Pancreas (tissue), 10 donors: ENCODE data around the gene SPTB. TPM values are rescaled to one million over a fixed set of nuclear protein-coding genes. Genes with fewer than 3 reads are reported as not detected.

Experiments used
- ATAC-seq, 4 donors: fragments of 200-7000 bp; cut with Tn5 transposase; one replicate each; pipeline versions ENCODE4 v1.8.0 to v1.9.1; 2020; ENCODE audit warnings: mild to moderate bottlenecking in 4 of 4, moderate library complexity in 4 of 4
- DNase-seq, 6 donors: peaks; one replicate each; pipeline ENCODE4 v3.0.0-alpha.2; 2020
- FAIRE-seq: peaks from 2 replicates; lab custom pipeline; 2012; peaks lifted over from hg19 to GRCh38; lab: Jason Lieb, UNC
- H3K27ac ChIP-seq, 4 donors: fragments of 200-600 bp; sonication (generic); 1 replicate in 3 of 4; 2 replicates in 1 of 4; pipeline versions ENCODE4 v1.5.0 to v1.8.0; 2020
- H3K27me3 ChIP-seq, 4 donors: fragments of 200-600 bp; one replicate each; pipeline ENCODE4 v1.8.0; 2021
- H3K36me3 ChIP-seq, 3 donors: fragments of 200-600 bp; sonication (generic) in 1 of 3; one replicate each; pipeline versions ENCODE4 v1.5.0 to v1.8.0; 2020 to 2021
- H3K4me1 ChIP-seq, 3 donors: fragments of 200-600 bp; one replicate each; pipeline ENCODE4 v1.8.0; 2021
- H3K4me3 ChIP-seq, 4 donors: fragments of 200-600 bp; sonication (generic) in 2 of 4; one replicate each; pipeline versions ENCODE4 v1.5.0 to v1.8.0; 2020 to 2021
- H3K9me3 ChIP-seq, 4 donors: fragments of 200-600 bp; one replicate each; pipeline ENCODE4 v1.8.0; 2021
- WGBS, 2 donors: extraction: QIAGEN DNeasy Blood & Tissue Kit; methylation state at CpG; one replicate each; pipeline ENCODE4 v1.1.7; 2013; 5-methylcytosine and 5-hydroxymethylcytosine counted together
- intact Hi-C, 3 donors: fragments of 100-400 bp; cut with DNase I; formaldehyde crosslinking; loops; one replicate each; pipeline versions ENCODE4 v1.11.1 to v1.14.2; 2022
- polyA plus RNA-seq, 2 donors: library from polyadenylated mRNA; stranded (reverse); fragments of 200-250 nt; gene quantifications; one replicate each; pipeline ENCODE4 v1.2.3, GENCODE V29; 2013
- total RNA-seq, 6 donors: library from RNA; stranded (reverse); fragmentation: NEBNext Ultra II Directional in 4 of 6; extraction: Animal tissue kit (Norgen Biotek cat#: 25700) in 4 of 6; gene quantifications; one replicate each; pipeline versions ENCODE4 v1.2.1 to v1.2.4, GENCODE V29; 2021 to 2023
- TF ChIP-seq, protein P1 (sequence below), 4 donors: fragments of 200-600 bp; sonication (generic) in 3 of 4; IDR thresholded peaks; one replicate each; pipeline versions ENCODE4 v1.5.0 to v1.8.0; 2021; ENCODE audit warnings: antibody characterized with exemption in 4 of 4
- donor health status: healthy with polysubstance abuse.
- donor health status: DM: no; HTN: no; CAD: no; lungs with moderate emphysema.
- donor health status: DM: no; HTN: no; CAD: no.
- donor health status: control.
- donor health status: control.
- donor health status: Bipolar disorder and iron deficiency.
- donor health status: DM: yes; HTN: yes; CAD: no.
- donor health status: DM: no; HTN: no; CAD: no.
- donor health status: DM: no; HTN: no; CAD: no.
- donor health status: DM: yes; HTN: yes; CAD: no.

Gene SPTB
- total and polyA plus RNA-seq, 8 donors = 0.73 to 6.5 (median 2.8) TPM

DNA sequence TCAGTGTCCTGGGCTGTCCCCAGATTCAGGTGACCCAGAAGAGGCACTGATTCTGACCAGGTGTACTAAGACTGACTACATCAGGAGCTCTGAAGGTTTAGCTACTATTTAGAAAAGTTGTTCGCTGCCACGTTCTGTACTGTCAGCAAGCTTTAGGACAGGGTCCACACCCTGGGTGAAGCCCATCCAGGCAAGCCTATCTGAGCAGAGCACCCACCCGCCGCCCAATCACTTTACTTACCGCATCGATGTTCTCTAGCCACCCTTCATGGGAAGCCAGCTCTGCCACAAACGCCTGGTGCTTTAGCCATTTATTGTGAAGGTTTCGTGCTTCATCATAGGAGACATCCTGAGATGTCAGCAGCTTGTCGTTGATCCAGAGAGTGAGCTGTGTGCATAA is 95.7 kb downstream of the SPTB start:
- intact Hi-C loops = no loop called here
- WGBS, 2 donors = 89 to 92% methylated on average over 9 of the region's 9 CpGs
- no peak overlapping the region for H3K4me3 ChIP-seq
- no peaks in the 10 kb centered on the region for H3K4me1 ChIP-seq
- H3K36me3 ChIP-seq = no peaks in the 10 kb centered on the region
- no peaks in the 10 kb centered on the region for H3K27me3 ChIP-seq
- TF ChIP-seq, protein P1, sequence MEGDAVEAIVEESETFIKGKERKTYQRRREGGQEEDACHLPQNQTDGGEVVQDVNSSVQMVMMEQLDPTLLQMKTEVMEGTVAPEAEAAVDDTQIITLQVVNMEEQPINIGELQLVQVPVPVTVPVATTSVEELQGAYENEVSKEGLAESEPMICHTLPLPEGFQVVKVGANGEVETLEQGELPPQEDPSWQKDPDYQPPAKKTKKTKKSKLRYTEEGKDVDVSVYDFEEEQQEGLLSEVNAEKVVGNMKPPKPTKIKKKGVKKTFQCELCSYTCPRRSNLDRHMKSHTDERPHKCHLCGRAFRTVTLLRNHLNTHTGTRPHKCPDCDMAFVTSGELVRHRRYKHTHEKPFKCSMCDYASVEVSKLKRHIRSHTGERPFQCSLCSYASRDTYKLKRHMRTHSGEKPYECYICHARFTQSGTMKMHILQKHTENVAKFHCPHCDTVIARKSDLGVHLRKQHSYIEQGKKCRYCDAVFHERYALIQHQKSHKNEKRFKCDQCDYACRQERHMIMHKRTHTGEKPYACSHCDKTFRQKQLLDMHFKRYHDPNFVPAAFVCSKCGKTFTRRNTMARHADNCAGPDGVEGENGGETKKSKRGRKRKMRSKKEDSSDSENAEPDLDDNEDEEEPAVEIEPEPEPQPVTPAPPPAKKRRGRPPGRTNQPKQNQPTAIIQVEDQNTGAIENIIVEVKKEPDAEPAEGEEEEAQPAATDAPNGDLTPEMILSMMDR (IDR thresholded peaks at IDR 0.05) = no peak
- ATAC-seq = no peak
- no peaks in the 10 kb centered on the region for H3K9me3 ChIP-seq
- no peak overlapping the region for H3K27ac ChIP-seq
- no peak for DNase-seq
- no peak for FAIRE-seq

GRCh38 chr14:64782196-64782595 is 97.5 kb downstream of the SPTB start:
- H3K4me3 ChIP-seq = no peak overlapping the region
- peak in 1 of 6 donors; percentile 38 for DNase-seq
- no peaks in the 10 kb centered on the region for H3K36me3 ChIP-seq
- H3K27me3 ChIP-seq = no peaks in the 10 kb centered on the region
- FAIRE-seq = no peak
- 85% methylated on average over 11 of the region's 11 CpGs for WGBS, 2 donors
- no peak for ATAC-seq
- no peak overlapping the region for H3K27ac ChIP-seq
- H3K4me1 ChIP-seq = no peaks in the 10 kb centered on the region
- H3K9me3 ChIP-seq = no peaks in the 10 kb centered on the region
- intact Hi-C loops = no loop called here
- TF ChIP-seq, protein P1 (IDR thresholded peaks at IDR 0.05) = no peak

- ATAC-seq (peak in 3 of 4 donors; percentile 53 to 82 (median 67)), FAIRE-seq (no peak), DNase-seq (peak in 2 of 6 donors; percentile 40 to 49)
- Histone ChIP-seq H3K27me3 (no peaks in the 10 kb centered on the region), H3K9me3 (no peaks in the 10 kb centered on the region), H3K36me3 (no peaks in the 10 kb centered on the region), H3K27ac (no peak overlapping the region), H3K4me1 (no peaks in the 10 kb centered on the region), H3K4me3 (no peak overlapping the region)
- intact Hi-C loops = no loop called here
- TF ChIP-seq, protein P1 (IDR thresholded peaks at IDR 0.05) = no peak
- 68 to 80% methylated on average over 7 of the region's 7 CpGs for WGBS, 2 donors
Observed at GRCh38 chr14:64779472-64779871, 100.2 kb downstream of the SPTB start.

DNA sequence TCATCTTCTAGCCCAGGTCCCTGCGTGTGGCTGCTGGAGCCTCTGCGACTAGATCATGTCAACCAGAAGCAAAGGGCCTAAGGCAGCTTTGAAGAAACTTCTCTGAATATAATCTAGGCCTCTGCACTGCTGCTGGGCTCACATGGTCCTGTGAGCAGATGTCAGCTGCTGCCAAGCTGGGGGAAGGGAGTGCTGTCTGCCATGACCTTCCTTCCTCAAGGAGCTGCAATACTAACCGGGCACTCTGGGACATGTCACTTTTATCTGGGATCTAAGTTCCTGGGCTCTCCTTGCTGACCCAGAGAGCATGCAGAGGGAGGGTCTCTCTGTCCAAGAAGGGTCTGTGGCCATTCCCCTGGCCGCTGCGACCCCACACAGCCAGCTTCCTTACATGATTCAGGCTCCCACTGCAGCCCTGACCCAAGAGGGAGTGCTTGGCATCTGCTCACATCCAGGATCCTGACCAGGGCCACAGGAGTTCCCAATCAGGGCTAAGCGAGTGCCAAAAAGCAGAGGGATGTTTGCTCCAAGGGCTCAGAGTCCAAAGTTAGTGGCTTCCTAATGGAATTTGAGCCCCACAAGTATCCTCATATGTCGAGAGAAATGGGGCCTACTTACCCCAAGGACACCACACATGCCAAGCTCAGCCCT is 101.5 kb downstream of the SPTB start:
- 71 to 74% methylated on average over 7 of the region's 7 CpGs for WGBS, 2 donors
- no peak for DNase-seq
- peak; percentile 51 to 81 (median 76) for ATAC-seq
- Histone ChIP-seq H3K27ac (no peak overlapping the region), H3K36me3 (no peaks in the 10 kb centered on the region), H3K9me3 (no peaks in the 10 kb centered on the region), H3K27me3 (no peaks in the 10 kb centered on the region), H3K4me1 (no peaks in the 10 kb centered on the region), H3K4me3 (no peak overlapping the region)
- intact Hi-C loops = no loop called here
- TF ChIP-seq, protein P1 (IDR thresholded peaks at IDR 0.05) = no peak
- no peak for FAIRE-seq

DNA sequence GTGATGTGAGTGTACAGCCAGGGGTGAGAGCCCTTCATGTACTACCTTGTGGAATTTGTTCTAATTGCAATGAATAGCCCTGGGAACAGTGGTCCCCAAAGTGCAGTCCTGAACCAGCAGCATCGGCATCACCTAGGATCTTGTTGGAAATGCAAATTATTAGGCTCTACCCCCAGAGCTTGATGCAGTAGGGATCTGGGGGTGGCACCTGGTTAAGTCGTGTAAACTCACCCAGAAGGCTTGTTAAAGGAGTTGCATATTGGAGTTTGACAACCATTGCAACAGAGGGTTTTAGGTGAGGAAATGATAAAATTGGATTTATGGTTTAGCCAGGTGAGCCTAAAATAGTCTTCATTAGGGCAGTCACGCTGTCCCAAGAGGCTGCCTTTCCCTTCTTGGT is 102.2 kb downstream of the SPTB start:
- Histone ChIP-seq H3K4me3 (no peak overlapping the region), H3K9me3 (no peaks in the 10 kb centered on the region), H3K27me3 (no peaks in the 10 kb centered on the region), H3K4me1 (no peaks in the 10 kb centered on the region), H3K27ac (no peak overlapping the region), H3K36me3 (no peaks in the 10 kb centered on the region)
- DNase-seq (no peak), FAIRE-seq (no peak), ATAC-seq (no peak)
- WGBS, 2 donors = 84 to 88% methylated on average over 3 of the region's 3 CpGs
- intact Hi-C loops = no loop called here
- TF ChIP-seq, protein P1 (IDR thresholded peaks at IDR 0.05) = no peak
